Fibroblast of skin of back (primary cell): ENCODE results near the gene VWA5B1.

Experiments used
- DNase-seq: peaks from one replicate; pipeline ENCODE4 v3.0.0-alpha.2; 2013

The VWA5B1 gene

DNA sequence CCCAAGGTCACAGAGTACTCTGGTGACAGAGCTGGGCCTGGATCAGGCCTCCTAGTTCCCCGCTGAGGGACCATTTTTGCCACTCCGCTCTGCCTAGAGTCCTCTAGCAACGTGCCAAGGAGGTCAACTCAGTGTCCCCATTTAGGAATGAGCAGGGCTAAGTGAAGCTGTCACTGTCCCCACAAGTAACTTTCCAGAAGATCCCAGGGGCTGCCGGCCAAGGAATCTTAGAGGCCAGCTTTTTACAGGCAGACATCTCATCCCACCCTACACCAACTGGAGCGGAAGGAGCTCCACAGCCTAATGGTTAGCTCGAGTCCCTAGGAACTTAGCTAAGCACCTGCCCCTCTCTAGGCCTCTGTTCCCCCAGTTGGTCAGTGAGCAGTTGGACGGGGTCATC is 59.7 kb downstream of the VWA5B1 start:
- DNase-seq: no peak

DNA sequence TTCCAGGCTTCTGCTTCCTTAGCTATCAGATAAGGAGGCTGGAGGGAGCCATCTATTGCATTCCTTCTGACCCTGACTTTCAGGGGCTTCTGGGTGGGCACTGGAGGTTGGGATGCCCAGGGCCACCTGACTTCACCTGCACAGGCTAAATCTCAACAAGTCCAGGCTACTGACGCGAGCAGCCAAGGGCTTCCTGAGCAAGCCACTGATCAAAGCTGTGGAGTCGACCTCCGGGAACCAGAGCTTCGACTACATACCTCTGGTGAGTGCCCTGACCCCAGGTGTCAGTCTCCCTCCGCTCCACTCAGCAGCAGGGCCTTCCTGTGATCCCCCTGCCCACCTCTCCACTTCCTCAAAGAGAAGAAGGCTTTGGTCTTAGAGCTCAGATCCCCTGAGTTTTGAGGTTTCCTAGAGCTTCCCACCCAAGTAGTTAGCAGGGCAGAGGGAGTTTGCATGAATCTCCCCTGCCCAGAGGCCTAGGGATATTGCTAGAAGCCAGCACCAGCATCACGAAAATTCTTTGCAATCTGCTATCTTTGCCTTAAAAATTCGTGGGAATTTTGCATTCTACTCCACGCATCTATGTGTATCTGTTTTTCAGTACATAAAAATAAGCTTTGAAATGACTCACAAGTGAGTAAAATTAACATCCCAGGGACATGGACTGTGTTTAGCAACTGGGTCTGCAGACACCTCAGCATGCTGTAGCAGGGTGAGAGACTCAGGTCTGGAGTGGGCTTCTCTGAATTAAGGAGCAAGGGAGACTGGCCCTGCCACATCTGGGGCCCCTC is 61.4 kb downstream of the VWA5B1 start:
- DNase-seq: no peak

DNA sequence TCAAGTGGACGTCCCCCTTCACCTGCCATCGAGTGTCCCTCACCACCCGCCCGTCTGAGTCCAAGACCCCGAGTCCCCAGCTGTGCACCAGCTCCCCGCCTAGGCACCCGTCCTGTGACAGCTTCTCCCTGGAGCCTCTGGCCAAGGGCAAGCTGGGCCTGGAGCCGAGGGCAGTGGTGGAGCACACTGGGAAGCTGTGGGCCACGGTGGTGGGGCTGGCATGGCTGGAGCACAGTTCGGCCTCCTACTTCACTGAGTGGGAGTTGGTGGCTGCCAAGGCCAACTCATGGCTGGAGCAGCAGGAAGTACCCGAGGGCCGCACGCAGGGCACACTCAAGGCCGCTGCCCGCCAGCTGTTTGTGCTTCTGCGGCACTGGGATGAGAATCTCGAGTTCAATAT is 63.2 kb downstream of the VWA5B1 start:
- DNase-seq: no peak

DNA sequence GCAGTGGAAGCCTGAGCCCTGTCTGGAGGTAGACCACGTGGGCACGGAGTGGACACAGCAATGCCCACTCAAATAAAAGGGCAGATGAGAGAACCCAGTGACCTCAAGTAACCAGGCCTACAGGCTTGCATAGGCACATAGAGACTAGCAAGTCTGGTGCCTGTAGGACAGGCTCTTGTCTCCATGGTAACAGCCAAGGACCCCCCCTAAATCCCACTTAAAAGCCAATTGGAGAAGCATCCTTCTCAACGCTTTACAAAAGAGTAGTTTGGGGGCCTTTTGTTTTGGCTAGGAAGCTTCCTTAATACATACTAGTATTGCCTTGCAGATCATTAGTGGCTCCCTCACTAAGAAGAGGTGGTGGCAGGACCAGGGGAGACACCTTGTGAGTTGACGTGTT is 63.9 kb downstream of the VWA5B1 start:
- DNase-seq: no peak

DNA sequence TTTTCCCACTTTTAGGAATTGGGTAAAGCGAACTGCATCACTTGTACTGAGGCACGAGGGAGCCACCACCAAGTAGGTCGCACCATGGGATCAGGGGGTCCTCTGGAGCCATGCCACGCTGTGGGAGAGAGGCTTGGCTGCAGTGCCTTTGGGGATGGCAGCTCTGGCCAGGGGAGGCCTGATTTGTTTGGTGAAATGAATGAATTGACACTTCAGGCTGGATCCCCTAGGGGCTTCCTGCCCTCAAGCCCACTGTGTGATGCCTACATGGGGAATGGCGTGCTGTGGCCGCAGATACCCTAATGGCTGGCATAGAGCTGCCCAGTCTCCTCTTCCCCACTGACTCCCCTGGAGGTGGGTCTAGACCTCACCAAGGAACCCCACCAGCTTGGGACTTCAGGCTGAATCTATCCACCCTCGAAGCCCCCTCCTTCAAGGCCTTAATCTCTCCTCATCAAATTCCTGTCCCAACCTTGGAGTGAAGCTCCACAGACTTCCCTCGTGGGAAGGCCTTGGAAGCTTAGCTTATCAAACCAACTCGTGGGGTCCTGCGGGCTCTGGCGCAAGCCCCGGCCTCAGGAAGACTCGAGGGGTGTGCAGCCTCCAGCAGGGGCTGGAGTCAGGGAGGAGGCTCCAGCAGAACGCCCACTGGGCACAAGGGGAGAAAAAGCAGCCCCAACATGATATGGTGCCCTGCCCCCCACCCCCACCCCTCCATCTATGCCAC is 64.6 kb downstream of the VWA5B1 start:
- no peak for DNase-seq

DNA sequence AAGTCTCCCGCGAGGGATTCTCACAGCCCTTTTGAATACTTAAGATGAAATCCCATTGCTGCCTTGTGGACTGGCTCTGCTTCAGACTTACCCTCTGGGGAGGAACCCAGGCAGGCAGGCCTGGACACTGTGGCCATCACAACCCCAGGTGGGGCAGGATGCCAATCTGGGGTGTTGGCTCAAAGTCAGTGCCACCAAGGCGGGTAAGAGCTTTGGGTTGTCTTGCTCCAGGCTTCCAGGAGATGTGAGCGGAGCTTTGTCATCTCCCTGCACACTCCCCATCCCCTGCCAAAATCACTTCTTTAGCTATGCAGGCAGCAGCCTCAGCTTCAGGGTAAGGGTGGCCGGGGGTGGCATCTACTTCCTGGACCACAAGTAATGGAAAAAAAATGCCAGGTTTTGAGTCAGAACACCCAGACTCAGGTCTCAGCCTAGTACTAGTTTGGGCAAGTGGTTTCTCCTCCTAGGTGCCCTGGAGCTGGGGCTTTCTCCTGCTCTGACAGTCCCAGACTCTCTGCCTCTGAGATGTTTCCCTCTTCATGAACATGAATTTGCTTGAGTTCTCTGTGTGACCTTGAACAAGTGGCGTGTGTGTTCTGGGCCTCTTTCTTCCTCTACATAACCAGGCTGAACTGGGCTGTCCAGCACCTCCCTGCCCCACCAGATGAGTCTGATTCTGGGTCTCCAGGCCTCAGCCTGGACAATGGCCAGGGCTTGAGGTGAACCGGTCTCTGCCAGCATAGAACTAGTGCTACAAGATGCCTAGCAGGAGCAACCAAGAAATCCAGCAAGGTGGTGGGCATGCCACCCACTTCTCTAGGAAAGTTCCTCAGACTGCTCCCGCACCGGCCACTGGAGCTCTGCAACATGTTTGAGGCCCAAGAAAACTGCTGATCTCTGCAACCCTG is 65.4 kb downstream of the VWA5B1 start:
- no peak for DNase-seq

DNA sequence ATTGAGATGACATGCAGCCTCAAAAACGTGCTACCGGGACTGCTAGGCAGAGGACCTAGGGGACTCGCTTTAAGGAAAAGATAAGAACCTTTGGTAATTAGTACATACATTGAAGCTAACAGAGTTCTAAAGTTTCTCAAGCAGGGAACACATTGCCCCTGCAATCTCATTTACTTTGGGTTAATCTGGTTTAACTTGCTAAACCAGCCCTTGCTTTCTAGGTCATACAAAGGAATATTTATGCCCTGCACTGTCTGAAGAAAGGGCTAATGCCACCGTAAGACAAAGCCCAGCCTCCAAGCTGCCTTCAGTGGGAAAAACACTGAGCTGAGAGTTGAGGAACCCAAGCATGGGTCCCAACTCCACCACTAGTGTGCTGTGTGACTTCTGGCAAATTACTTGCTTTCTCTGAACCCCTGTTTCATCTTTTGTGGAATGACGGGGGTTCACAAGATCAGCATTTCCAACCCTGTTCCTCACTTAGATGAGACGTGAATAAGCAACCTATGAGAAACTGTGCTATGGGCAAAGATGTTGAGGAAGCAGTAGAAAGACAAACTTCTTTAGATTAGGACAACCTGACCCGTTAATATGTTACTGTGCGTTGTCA is 66.3 kb downstream of the VWA5B1 start:
- no peak for DNase-seq

DNA sequence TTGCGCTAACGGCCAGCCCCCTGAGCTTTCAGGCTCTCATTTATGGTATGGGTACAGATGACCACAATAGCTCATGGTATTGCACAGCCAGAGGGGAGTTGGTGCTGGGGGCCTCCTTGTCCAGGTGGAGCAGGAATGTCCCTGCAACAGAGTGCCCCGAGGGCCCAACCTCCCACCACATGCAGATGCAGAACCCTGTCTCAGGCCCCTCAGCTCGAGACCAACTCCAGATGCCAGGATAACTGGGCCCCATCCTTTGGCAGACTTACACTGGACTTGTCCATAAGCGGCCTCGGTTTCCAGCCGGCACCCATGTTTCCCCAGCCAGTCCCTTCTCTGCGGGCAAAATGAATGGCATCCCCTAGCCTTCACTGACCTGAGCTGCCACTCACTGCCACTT is 67.1 kb downstream of the VWA5B1 start:
- DNase-seq: no peak

DNA sequence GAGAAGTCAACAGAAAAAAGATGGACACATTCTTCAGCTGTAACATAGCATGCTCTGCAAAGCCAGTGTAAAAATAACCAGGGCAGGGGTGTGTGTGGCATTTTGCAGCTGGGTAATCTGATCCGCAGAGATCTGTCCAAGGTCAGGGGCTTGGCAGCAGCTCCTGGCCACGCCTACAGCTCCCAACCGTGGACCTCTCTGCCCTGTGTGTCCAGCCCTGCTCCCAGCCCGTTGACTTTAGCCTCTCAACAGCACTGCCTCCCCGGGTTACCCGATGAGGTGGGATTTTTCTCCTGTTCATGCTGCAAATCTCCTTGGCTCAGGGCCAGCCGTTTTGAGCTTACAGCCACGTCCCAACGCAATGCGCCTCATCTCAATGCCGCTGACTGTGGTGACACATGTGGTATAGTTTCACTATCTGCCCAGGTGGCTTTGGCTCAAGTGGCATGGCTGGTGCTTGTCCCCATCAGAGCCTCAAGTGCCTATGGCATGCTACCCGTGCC is 68.1 kb downstream of the VWA5B1 start:
- peak; percentile 45 for DNase-seq

DNA sequence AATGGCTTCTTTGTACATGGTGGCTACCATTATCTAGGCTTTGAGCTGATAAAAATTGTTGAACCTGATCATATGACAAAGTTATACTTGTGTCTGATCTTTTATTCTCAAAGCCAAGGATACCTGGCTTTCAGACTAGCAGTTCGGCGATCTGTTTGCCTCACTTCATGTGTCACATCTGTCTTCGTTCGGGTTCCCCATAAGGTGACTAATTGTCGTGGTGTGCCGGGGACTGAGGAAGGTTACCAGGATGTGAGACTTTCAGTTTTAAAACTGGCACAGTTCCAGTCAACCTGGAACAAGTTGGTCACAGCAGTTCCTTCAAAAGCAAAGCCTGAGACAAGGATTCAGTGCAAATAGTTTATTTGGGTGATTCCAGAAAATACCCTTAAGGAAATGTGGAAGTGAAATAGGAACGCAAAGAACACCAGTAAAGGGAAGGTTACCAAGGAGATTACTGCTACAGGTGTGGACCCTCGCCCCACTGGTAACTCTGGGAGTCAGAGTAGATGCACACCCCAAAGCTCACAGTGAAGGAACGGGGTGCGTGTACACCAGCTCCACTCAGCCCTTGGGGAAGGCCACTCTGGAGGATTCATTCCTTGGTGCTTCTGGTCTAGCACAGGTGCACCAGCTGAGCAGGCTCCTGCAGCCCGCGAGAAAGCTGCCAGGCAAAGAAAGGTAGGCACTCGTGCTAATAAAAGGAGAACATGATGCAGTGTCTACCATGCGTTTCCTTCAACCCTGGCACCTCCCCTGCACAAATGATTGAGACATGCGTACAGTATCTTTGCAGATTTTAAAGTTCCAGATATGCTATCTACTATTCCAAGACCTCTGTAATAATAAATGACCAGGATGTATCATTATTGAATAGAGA is 69.0 kb downstream of the VWA5B1 start:
- DNase-seq: no peak

DNA sequence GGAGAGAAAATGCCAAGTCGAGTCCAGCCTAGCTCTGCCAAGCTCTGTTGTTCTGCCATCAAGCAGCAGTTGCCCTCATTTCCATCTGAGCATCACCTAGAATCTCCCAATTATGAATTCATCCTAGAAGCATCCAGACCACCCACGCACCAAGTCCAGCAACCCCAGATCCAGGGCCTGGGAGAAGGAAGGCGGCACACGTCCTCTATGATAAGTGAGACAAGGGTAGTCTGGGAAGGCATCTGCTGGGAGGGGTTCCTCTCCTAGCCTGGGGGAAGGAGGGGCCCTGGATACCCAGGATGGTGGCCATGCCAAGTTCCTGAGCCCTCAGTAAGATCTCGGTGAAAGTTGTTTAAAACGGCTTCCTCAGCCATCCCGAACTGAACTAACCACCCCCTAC is 70.7 kb downstream of the VWA5B1 start:
- DNase-seq: no peak

DNA sequence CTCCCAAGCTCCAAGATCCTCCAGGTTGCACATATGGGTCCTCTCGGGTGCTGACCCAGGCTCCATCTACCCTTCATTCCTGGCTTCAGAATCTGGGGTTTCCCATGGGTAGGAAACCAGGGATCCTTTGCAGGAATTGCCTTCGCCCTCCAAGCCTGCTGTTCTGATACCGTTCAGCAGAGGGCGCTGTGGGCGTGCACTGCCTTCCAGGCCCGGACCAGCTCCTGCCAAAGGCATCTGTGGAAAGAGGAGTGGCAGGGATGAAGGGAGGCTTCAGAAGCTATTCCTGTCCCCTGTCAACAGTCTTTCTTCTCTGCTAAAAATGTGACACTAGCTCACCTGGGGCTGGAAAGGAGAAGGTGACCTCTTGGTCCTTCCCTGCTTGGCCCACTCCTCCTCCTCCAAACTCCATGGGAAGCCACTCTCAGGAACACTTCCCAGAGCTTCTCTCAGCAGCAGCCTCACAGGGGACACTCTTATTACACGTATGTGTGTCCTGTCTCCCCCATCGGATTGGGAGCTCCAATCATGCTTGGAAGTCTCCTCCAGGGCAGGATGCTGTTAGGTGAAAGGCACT is 71.2 kb downstream of the VWA5B1 start:
- DNase-seq: peak; percentile 49

DNA sequence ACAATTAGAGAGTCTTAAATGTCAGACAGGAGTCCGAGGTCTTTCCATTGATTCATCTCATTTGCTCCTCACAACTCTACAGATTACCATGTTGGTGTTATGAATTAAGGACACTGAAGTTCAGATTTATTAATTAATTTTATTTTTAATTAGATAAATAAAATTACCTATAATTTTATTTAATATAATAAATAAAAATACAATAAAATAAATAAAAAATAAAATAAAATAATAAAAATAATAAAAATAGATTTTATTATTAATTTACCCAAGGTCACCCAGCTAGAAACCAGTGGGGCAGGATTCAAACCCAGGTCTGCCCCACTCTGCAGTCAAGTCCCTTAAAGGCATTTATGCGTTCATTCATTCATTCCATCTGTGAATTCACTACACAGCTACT is 72.2 kb downstream of the VWA5B1 start:
- DNase-seq: no peak

DNA sequence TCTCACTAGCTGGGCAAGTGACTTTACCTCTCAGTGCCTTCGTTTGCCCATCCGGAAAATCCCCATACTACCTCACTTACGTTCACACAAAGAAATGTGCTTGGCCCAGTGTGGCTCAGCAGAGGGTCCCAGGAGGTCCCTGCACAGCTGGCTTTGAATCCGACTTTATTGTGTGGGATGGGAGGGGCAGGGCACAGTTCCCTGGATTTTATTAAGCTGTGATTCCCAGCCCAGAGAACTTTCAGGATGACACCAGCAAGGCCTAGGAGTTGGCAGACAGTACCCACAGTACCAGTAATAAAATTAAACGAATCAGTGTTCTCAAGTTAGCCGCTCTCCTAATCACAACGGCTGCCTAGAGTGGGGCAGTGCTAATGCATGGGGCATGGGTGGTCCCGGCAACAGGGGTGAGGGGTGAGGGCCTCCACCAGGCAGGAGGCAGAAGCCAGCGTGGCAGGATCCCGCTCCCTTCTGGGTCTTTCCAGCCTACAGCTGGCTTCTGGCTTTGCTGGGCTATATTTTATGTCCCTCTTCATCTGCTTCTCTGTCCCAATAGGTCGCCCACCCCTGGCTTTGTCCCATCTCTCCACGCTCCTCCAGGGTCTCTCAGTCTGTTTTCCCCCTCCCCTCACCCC is 74.9 kb downstream of the VWA5B1 start:
- no peak for DNase-seq

DNA sequence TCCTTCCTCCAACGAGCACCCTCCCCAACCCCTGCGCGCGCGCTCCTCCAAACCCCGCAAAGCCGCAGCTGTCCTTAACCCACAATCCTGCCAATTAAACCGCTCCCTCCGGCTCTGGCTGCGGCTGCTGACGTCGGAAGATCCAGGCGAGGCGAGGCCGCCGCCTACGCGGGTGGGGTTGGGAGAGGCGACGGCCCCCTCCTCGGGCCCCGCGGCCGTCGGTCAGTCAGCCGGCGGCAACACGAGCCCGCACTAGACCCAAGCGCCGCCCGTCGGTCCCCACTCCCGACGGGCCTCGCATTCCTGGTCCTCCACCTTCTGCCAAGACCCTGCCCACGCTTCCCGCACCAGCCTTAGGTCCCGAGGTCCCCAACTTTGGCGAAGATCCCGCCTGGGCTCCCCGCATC is 75.4 kb downstream of the VWA5B1 start:
- no peak for DNase-seq

DNA sequence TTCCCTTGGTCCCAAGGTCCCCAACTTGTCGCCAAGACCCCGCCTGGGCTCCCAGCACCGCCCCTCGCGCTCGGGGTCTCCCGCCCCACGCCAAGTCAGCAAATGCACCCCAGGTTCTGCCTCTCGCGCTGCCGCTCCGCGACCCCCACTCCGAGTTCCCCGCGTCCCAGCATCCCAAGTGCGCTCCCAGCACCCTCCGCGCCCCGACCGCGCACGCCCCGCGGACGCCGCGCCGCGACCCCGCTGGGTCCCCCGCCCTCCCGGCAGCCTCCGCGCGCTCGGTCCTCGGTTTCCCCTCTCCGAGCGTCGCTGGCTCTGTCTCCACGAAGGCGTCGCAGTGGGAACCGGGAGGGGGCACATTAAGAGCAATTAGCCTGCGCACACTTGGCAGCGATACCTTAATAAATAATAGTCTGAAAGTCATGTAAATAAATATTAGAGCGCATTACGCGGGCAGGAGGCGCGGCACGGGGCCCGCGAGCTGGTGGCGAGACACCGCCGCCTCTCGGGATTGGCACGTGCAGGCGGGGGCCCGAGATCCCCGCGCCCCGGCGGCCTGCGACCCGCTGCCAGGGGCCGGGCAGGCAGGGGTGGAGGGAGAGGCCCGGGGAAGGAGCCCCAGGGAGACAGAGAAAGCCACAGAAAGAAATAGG is 75.9 kb downstream of the VWA5B1 start:
- DNase-seq: no peak

DNA sequence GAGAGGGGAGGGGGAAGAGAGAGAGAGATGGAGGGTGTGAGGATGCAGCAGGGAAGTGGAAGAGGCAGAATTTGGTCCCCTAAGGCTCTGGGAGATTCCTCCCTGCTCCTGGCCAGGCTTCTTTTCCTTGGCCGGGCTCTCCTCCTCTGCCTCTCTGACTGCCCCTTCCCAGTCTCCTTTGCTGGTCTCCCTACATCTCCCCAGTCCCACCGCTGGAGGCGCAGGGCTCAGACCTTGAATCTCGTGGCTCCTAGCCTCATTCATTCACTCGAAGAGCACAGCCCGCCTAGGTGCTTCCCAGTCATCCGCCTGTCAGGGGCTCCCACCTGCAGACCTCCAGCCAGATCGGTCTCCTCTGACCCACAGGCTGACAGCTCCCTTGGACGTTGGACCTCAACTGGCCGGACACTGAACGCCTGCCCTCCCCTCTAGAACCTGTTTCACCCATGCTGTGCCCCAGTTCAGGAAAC is 76.5 kb downstream of the VWA5B1 start:
- DNase-seq: peak; percentile 56

DNA sequence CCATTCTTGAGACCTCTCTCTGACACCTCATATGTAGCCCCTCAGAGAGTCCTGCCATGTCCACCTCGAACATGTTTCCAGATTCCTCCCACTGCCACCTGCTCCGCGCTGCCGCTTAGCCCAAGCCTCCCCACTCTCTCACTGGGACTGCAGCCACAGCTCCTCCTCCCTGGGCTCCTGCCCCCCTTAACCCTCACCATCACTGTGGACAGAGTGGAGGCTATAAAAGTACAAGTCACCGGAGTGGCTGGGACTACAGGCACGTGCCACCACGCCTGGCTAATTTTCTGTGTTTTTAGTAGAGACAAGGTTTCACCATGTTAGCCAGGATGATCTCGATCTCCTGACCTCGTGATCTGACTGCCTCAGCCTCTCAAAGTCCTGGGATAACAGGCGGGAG is 77.0 kb downstream of the VWA5B1 start:
- DNase-seq: no peak

DNA sequence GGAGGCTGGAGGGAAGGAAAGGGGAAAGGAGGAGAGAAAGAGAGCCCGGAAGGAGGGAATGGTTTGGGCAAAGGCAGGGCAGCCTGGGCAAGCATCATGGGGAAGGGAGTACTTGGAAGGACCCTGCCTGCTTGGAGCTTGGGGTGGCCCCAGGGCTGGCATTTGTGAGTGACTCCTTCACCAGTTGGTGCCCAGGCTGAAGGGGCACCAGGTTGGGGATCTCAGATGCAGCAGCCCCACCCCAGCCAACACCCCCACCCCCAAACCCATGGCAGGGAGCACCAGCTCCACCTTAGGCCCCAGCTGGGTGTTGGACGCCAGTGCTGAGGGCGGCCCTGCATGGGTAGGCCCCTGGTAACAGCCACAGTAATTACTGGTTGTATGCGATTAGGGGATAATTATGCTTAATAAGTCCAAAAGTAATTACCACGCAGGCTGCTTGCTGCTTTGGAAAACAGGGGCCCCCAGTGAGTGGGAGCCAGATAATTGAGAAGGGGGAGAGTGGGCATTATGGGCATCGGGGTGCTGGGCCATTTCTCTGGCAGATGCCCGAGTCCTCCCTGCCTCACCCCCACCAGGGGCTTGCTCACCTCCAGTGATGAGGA is 78.3 kb downstream of the VWA5B1 start:
- DNase-seq: no peak
